WTC11 (cell line): Measurements from ENCODE around the gene KCND3. TPM values are rescaled to one million over a fixed set of nuclear protein-coding genes. Genes with fewer than 3 reads are reported as not detected.

Experiments used
- ATAC-seq: fragments of 200-7000 bp; cut with Tn5 transposase; 2 replicates; pipeline ENCODE4 v1.10.0; 2021; ENCODE audit warnings: mild to moderate bottlenecking, moderate library complexity
- CTCF ChIA-PET: fragments of 300-600 bp; sonication (Branson Sonifier 250); formaldehyde crosslinking; loops from one replicate; lab custom pipeline; 2021; ENCODE audit warnings: antibody characterized with exemption; lab: Charles Lee
- POLR2A ChIA-PET: fragments of 350-600 bp; sonication (Branson Sonifier 250); formaldehyde crosslinking; loops from one replicate; lab custom pipeline; 2021; ENCODE audit warnings: antibody characterized with exemption; lab: Charles Lee
- DNase-seq: peaks from one replicate; pipeline ENCODE4 v3.0.0; 2021; ENCODE audit warnings: low spot score
- H3K27ac Mint-ChIP-seq: 2 replicates; pipeline ENCODE4 v1.8.0; 2021; ENCODE audit warnings: mixed read lengths
- H3K27me3 Mint-ChIP-seq: 2 replicates; pipeline ENCODE4 v1.8.0; 2021; ENCODE audit warnings: low read depth, mild to moderate bottlenecking, moderate library complexity, mixed read lengths
- H3K36me3 Mint-ChIP-seq: 2 replicates; pipeline ENCODE4 v1.8.0; 2021; ENCODE audit warnings: mixed read lengths
- H3K4me1 Mint-ChIP-seq: 2 replicates; pipeline ENCODE4 v1.8.0; 2022; ENCODE audit warnings: mixed read lengths
- H3K4me3 Mint-ChIP-seq: 2 replicates; pipeline ENCODE4 v1.8.0; 2021; ENCODE audit warnings: mild to moderate bottlenecking, moderate library complexity, mixed read lengths
- H3K9me3 Mint-ChIP-seq: 2 replicates; pipeline ENCODE4 v1.8.0; 2021; ENCODE audit warnings: mixed read lengths
- AFF4 ChIP-seq: sonication (generic); formaldehyde crosslinking; IDR thresholded peaks from 2 replicates; pipeline ENCODE4 v1.8.1; 2023; ENCODE audit warnings: mild to moderate bottlenecking, missing genetic modification reagents, borderline replicate concordance
- ATF1 ChIP-seq: sonication (generic); formaldehyde crosslinking; IDR thresholded peaks from 2 replicates; pipeline ENCODE4 v1.8.1; 2023; ENCODE audit warnings: mild to moderate bottlenecking, moderate library complexity, missing genetic modification reagents
- CREB1 ChIP-seq: sonication (generic); formaldehyde crosslinking; IDR thresholded peaks from 2 replicates; pipeline ENCODE4 v1.8.0; 2023; ENCODE audit warnings: mild to moderate bottlenecking, missing genetic modification reagents
- FOXK1 ChIP-seq: sonication (generic); formaldehyde crosslinking; IDR thresholded peaks from 2 replicates; pipeline ENCODE4 v1.8.0; 2022; ENCODE audit warnings: mild to moderate bottlenecking, moderate library complexity, missing genetic modification reagents
- FOXP4 ChIP-seq: sonication (generic); formaldehyde crosslinking; IDR thresholded peaks from 2 replicates; pipeline ENCODE4 v1.8.0; 2022; ENCODE audit warnings: mild to moderate bottlenecking, missing genetic modification reagents
- HMGXB4 ChIP-seq: sonication (generic); formaldehyde crosslinking; IDR thresholded peaks from 2 replicates; pipeline ENCODE4 v1.8.1; 2023; ENCODE audit warnings: mild to moderate bottlenecking, moderate library complexity, missing genetic modification reagents
- KAT7 ChIP-seq: sonication (generic); formaldehyde crosslinking; IDR thresholded peaks from 2 replicates; pipeline ENCODE4 v1.8.1; 2023; ENCODE audit warnings: missing genetic modification reagents, mild to moderate bottlenecking, borderline replicate concordance
- MYBL2 ChIP-seq: sonication (generic); formaldehyde crosslinking; IDR thresholded peaks from 2 replicates; pipeline ENCODE4 v1.8.1; 2023; ENCODE audit warnings: mild to moderate bottlenecking, moderate library complexity, missing genetic modification reagents
- NFYB ChIP-seq: sonication (generic); formaldehyde crosslinking; conservative IDR thresholded peaks from 2 replicates; pipeline ENCODE4 v1.8.0; 2022; ENCODE audit warnings: low read depth, missing genetic modification reagents
- NR1H2 ChIP-seq: sonication (generic); formaldehyde crosslinking; IDR thresholded peaks from 2 replicates; pipeline ENCODE4 v1.9.0; 2021; ENCODE audit warnings: mild to moderate bottlenecking, moderate library complexity, missing genetic modification reagents
- NR3C1 ChIP-seq: sonication (generic); formaldehyde crosslinking; conservative IDR thresholded peaks from 2 replicates; pipeline ENCODE4 v1.8.1; 2023; ENCODE audit warnings: low read depth, mild to moderate bottlenecking, missing genetic modification reagents
- SOX15 ChIP-seq: fragments of 250-450 bp; sonication (Bioruptor Pico); IDR thresholded peaks from 2 replicates; pipeline ENCODE4 v1.9.0; 2021; ENCODE audit warnings: mild to moderate bottlenecking
- SP1 ChIP-seq: sonication (generic); formaldehyde crosslinking; conservative IDR thresholded peaks from 2 replicates; pipeline ENCODE4 v1.8.1; 2022; ENCODE audit warnings: missing genetic modification reagents
- STAT6 ChIP-seq: sonication (generic); formaldehyde crosslinking; conservative IDR thresholded peaks from 2 replicates; pipeline ENCODE4 v1.8.1; 2023; ENCODE audit warnings: mild to moderate bottlenecking, low read depth, missing genetic modification reagents, moderate library complexity
- TP53 ChIP-seq: sonication (generic); formaldehyde crosslinking; IDR thresholded peaks from 2 replicates; pipeline ENCODE4 v1.8.1; 2023; ENCODE audit warnings: mild to moderate bottlenecking, missing genetic modification reagents
- ZBTB21 ChIP-seq: sonication (generic); formaldehyde crosslinking; IDR thresholded peaks from 2 replicates; pipeline ENCODE4 v1.8.1; 2023; ENCODE audit warnings: mild to moderate bottlenecking, missing genetic modification reagents, borderline replicate concordance
- ZNF263 ChIP-seq: sonication (generic); formaldehyde crosslinking; IDR thresholded peaks from 2 replicates; pipeline ENCODE4 v1.8.1; 2022; ENCODE audit warnings: low read depth, mild to moderate bottlenecking, moderate library complexity, missing genetic modification reagents
- ZNF317 ChIP-seq: sonication (generic); formaldehyde crosslinking; IDR thresholded peaks from 2 replicates; pipeline ENCODE4 v1.8.1; 2023; ENCODE audit warnings: low read depth, mild to moderate bottlenecking, moderate library complexity, missing genetic modification reagents, borderline replicate concordance
- ZNF396 ChIP-seq: fragments of 250-450 bp; sonication (Bioruptor Pico); IDR thresholded peaks from 2 replicates; pipeline ENCODE4 v1.8.0; 2021; ENCODE audit warnings: mild to moderate bottlenecking, moderate library complexity, borderline replicate concordance
- total RNA-seq: library from RNA; stranded (reverse); gene quantifications from 3 replicates; pipeline ENCODE4 v1.2.3, GENCODE V29; 2021

KCND3 gene
- total RNA-seq, 1 experiment from 2014 or later = 0.35 TPM

- TF ChIP-seq STAT6 (CRISPR knock-in tag) (no peak), CREB1 (CRISPR knock-in tag) (no peak), FOXK1 (CRISPR knock-in tag) (no peak)
Observed at GRCh38 chr1:111965781-111966443, 23.6 kb downstream of the KCND3 start (continued).

- TF ChIP-seq MYBL2 (no peak), ZNF263 (CRISPR knock-in tag) (0 out of 2 replicates have a peak, but pooled peaks have one; percentile 25)
- POLR2A ChIA-PET = interaction anchor here (0.6 kb wide), 1 partner anchor 626 kb away, joined by 6 read pairs; no protein-coding TSS in a partner anchor
- DNase-seq = no peak
- Mint-ChIP-seq H3K4me3 (no peak overlapping the region), H3K36me3 (no peaks in the 10 kb centered on the region), H3K27me3 (no peaks in the 10 kb centered on the region), H3K27ac (no peak overlapping the region), H3K9me3 (no peaks in the 10 kb centered on the region; the same call in 1 of the 2 replicates), H3K4me1 (peaks cover 21% of the 10 kb centered on the region)
- CTCF ChIA-PET = interaction anchor here (0.5 to 1.2 kb wide), 3 partner anchors 43 to 482 kb away, joined by 3 to 6 read pairs (median 3); no protein-coding TSS in a partner anchor
- ATAC-seq = peak; percentile 66
Observed at GRCh38 chr1:111963985-111964738, 25.3 kb downstream of the KCND3 start.

GRCh38 chr1:111961773-111962565 lies 27.5 kb downstream of the KCND3 start:
- DNase-seq (no peak), ATAC-seq (no peak)
- H3K4me3 Mint-ChIP-seq = no peak overlapping the region
- H3K27ac Mint-ChIP-seq = no peak overlapping the region
- no peaks in the 10 kb centered on the region for H3K27me3 Mint-ChIP-seq
- no peaks in the 10 kb centered on the region; the same call in 1 of the 2 replicates for H3K9me3 Mint-ChIP-seq
- peaks cover 19% of the 10 kb centered on the region for H3K4me1 Mint-ChIP-seq
- no peaks in the 10 kb centered on the region for H3K36me3 Mint-ChIP-seq
- POLR2A ChIA-PET = no interaction called here
- CTCF ChIA-PET = interaction anchor here (0.7 kb wide), 1 partner anchor 20 kb away, joined by 3 read pairs; no protein-coding TSS in a partner anchor
- TF ChIP-seq NFYB (no peak), ZNF317 (CRISPR knock-in tag) (no peak), SOX15 (CRISPR knock-in tag) (no peak), FOXP4 (CRISPR knock-in tag) (no peak), NR3C1 (CRISPR knock-in tag) (no peak), SP1 (CRISPR knock-in tag) (no peak), ATF1 (CRISPR knock-in tag) (no peak), CREB1 (CRISPR knock-in tag) (no peak), HMGXB4 (CRISPR knock-in tag) (no peak), NR1H2 (CRISPR knock-in tag) (no peak), ZBTB21 (CRISPR knock-in tag) (no peak), KAT7 (no peak), AFF4 (CRISPR knock-in tag) (no peak), ZNF396 (no peak), TP53 (CRISPR knock-in tag) (no peak)
